Panc1 (cell line): Measurements from ENCODE around the gene CACNA2D3. TPM values are rescaled to one million over a fixed set of nuclear protein-coding genes. Genes with fewer than 3 reads are reported as not detected.

ENCODE experiments used
- ATAC-seq: fragments of 200-7000 bp; cut with Tn5 transposase; 2 replicates; pipeline ENCODE4 v1.9.1; 2020; ENCODE audit warnings: mild to moderate bottlenecking, moderate library complexity
- BruUV-seq: library from RNA; stranded (reverse); fragments of 400-500 nt; replicated peaks from 2 replicates; lab custom pipeline; 2021; lab: Mats Ljungman, UMichigan
- CTCF ChIA-PET: fragments of 300-600 bp; sonication (Branson Sonifier 250); formaldehyde crosslinking; loops from one replicate; lab custom pipeline; 2022; ENCODE audit warnings: antibody characterized with exemption; lab: Charles Lee
- POLR2A ChIA-PET: fragments of 300-600 bp; sonication (Branson Sonifier 250); formaldehyde crosslinking; loops from one replicate; lab custom pipeline; 2022; ENCODE audit warnings: antibody characterized with exemption; lab: Charles Lee
- DNase-seq: peaks from one replicate; pipeline ENCODE4 v3.0.0-alpha.2; 2010; ENCODE audit warnings: low read depth, low spot score
- H3K27ac ChIP-seq: 2 replicates; pipeline ENCODE4 v1.5.1; 2011; ENCODE audit warnings: mild to moderate bottlenecking, low read length, inconsistent platforms
- H3K27me3 ChIP-seq: fragments of 200-500 bp; sonication (Bioruptor generic); 2 replicates; pipeline ENCODE4 v1.6.0; 2014; ENCODE audit warnings: low read length, inconsistent platforms; ENCODE audit not compliant: control insufficient read depth, insufficient read depth
- H3K36me3 ChIP-seq: fragments of 200-500 bp; sonication (Bioruptor generic); 2 replicates; pipeline ENCODE4 v1.5.1; 2014; ENCODE audit warnings: inconsistent platforms, mild to moderate bottlenecking, low read length, moderate library complexity; ENCODE audit not compliant: control insufficient read depth, insufficient read depth
- H3K4me1 ChIP-seq: 2 replicates; pipeline ENCODE4 v1.5.1; 2011; ENCODE audit warnings: inconsistent platforms, mild to moderate bottlenecking, low read length, moderate library complexity; ENCODE audit not compliant: control insufficient read depth, insufficient read depth
- H3K4me3 ChIP-seq, 2 experiments: 2 replicates each; pipeline ENCODE4 v1.5.1; 2011 to 2012; ENCODE audit warnings: low read depth in 2 of 2, low read length in 2 of 2, mild to moderate bottlenecking in 2 of 2, inconsistent platforms in 1 of 2, moderate library complexity in 1 of 2
- H3K9me3 ChIP-seq: fragments of 200-500 bp; sonication (Bioruptor generic); 2 replicates; pipeline ENCODE4 v1.5.1; 2014; ENCODE audit warnings: low read depth, mild to moderate bottlenecking, inconsistent platforms, low read length, moderate library complexity; ENCODE audit not compliant: control insufficient read depth, insufficient read depth
- POLR2AphosphoS5 ChIP-seq: IDR thresholded peaks from 2 replicates; pipeline ENCODE4 v1.6.1; 2012; ENCODE audit warnings: mild to moderate bottlenecking, low read depth, low read length, moderate library complexity
- REST ChIP-seq, 2 experiments: IDR thresholded peaks; 2 replicates each; pipeline ENCODE4 v1.6.1; 2011 to 2012; ENCODE audit warnings: low read depth in 2 of 2, control low read depth in 1 of 2, low read length in 1 of 2, mild to moderate bottlenecking in 1 of 2, moderate library complexity in 1 of 2; ENCODE audit not compliant: insufficient read depth in 1 of 2
- SIN3A ChIP-seq: IDR thresholded peaks from 2 replicates; pipeline ENCODE4 v1.6.1; 2012; ENCODE audit warnings: low read depth, mild to moderate bottlenecking, low read length, moderate library complexity, borderline replicate concordance; ENCODE audit not compliant: insufficient read depth
- TCF7L2 ChIP-seq: IDR thresholded peaks from 2 replicates; pipeline ENCODE4 v1.6.1; 2011; ENCODE audit warnings: mild to moderate bottlenecking, low read depth, low read length, inconsistent platforms
- in situ Hi-C: cut with HindIII; loops from 2 replicates; pipeline ENCODE4 v1.10.0; 2016; ENCODE audit warnings: low sequenced_read_pairs, low pct_unique_long_range_greater_than_20kb
- intact Hi-C: fragments of 100-400 bp; cut with micrococcal nuclease; formaldehyde crosslinking; loops from one replicate; pipeline ENCODE4 v1.10.0; 2022; ENCODE audit not compliant: unreplicated experiment
- total RNA-seq: library from RNA; stranded (reverse); gene quantifications from one replicate; pipeline ENCODE4 v1.2.1, GENCODE V29; 2021; ENCODE audit not compliant: unreplicated experiment
- TF ChIP-seq, protein P1 (sequence below): fragments of 450-650 bp; IDR thresholded peaks from 2 replicates; pipeline ENCODE4 v1.5.1; 2017; ENCODE audit warnings: mild to moderate bottlenecking

The CACNA2D3 gene
- total RNA-seq, 1 experiment from 2014 or later, result 0.41 TPM

GRCh38 chr3:54511766-54512365, 389.5 kb downstream of the CACNA2D3 start:
- intact Hi-C loops, result no loop called here
- Histone ChIP-seq H3K36me3 (no peaks in the 10 kb centered on the region), H3K9me3 (no peaks in the 10 kb centered on the region), H3K4me3 (no peak overlapping the region), H3K27me3 (no peaks in the 10 kb centered on the region), H3K4me1 (no peaks in the 10 kb centered on the region), H3K27ac (no peak overlapping the region)
- ChIA-PET POLR2A (no interaction called here), CTCF (no interaction called here)
- TF ChIP-seq REST (IDR thresholded peaks at IDR 0.05; ENCODE audit: insufficient read depth in 1 of 2, low read depth in 2 of 2, low read length in 1 of 2) (no peak), TCF7L2 (no peak), POLR2AphosphoS5 (no peak), SIN3A (no peak)
- TF ChIP-seq, protein P1, sequence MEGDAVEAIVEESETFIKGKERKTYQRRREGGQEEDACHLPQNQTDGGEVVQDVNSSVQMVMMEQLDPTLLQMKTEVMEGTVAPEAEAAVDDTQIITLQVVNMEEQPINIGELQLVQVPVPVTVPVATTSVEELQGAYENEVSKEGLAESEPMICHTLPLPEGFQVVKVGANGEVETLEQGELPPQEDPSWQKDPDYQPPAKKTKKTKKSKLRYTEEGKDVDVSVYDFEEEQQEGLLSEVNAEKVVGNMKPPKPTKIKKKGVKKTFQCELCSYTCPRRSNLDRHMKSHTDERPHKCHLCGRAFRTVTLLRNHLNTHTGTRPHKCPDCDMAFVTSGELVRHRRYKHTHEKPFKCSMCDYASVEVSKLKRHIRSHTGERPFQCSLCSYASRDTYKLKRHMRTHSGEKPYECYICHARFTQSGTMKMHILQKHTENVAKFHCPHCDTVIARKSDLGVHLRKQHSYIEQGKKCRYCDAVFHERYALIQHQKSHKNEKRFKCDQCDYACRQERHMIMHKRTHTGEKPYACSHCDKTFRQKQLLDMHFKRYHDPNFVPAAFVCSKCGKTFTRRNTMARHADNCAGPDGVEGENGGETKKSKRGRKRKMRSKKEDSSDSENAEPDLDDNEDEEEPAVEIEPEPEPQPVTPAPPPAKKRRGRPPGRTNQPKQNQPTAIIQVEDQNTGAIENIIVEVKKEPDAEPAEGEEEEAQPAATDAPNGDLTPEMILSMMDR, result no peak
- in situ Hi-C loops, result no loop called here
- no TSS peak for BruUV-seq
- no peak for DNase-seq
- ATAC-seq, result no peak

DNA sequence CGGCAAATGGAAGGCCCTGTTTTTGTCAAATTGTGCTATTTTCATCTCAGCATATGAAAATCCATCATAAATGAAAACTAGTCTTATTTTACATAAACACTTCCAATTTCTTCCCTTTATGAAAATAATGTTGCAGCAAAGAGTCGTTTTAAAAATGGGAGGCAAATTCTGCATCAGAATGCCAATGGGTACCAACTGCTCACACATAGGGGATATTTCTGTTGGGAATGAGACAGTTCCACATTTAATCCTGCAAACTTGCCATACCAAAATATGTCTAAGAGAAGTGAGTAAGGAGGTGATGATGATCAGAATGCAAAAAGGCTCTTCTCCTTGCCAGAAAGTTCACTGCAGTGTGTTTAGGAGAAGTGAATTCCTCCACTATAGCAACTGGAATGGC, 391.7 kb downstream of the CACNA2D3 start:
- BruUV-seq, result no TSS peak

More for the DNA sequence above, 391.7 kb downstream of the CACNA2D3 start:
- H3K36me3 ChIP-seq, result no peaks in the 10 kb centered on the region
- POLR2A ChIA-PET, result no interaction called here
- TF ChIP-seq SIN3A (no peak), REST (IDR thresholded peaks at IDR 0.05; ENCODE audit: insufficient read depth in 1 of 2, low read depth in 2 of 2, low read length in 1 of 2) (no peak), POLR2AphosphoS5 (no peak), TCF7L2 (no peak)
- TF ChIP-seq, protein P1, result no peak
- H3K9me3 ChIP-seq, result no peaks in the 10 kb centered on the region
- H3K4me1 ChIP-seq, result no peaks in the 10 kb centered on the region
- H3K27ac ChIP-seq, result no peak overlapping the region
- CTCF ChIA-PET, result no interaction called here
- no peaks in the 10 kb centered on the region for H3K27me3 ChIP-seq
- no peak overlapping the region for H3K4me3 ChIP-seq
- ATAC-seq (no peak), DNase-seq (no peak)
- in situ Hi-C loops, result no loop called here
- intact Hi-C loops, result no loop called here
